Heart left ventricle (tissue), 16 donors: ENCODE data around the gene TAOK1. TPM values are rescaled to one million over a fixed set of nuclear protein-coding genes. Genes with fewer than 3 reads are reported as not detected.

Experiments
- ATAC-seq, 4 donors: fragments of 200-7000 bp; cut with Tn5 transposase; one replicate each; pipeline ENCODE4 v1.9.1; 2020 to 2022; ENCODE audit warnings: moderate library complexity in 4 of 4, mild to moderate bottlenecking in 3 of 4, moderate number of reproducible peaks in 1 of 4
- DNase-seq, 5 donors: peaks; one replicate each; pipeline ENCODE4 v3.0.0-alpha.2; 2020
- H3K27ac ChIP-seq, 12 donors: fragments of 200-600 bp; sonication (generic) in 4 of 12; one replicate each; pipeline versions ENCODE4 v1.5.0 to v1.8.0; 2016 to 2022; ENCODE audit warnings: mild to moderate bottlenecking in 2 of 12
- H3K27me3 ChIP-seq, 9 donors: fragments of 200-600 bp; sonication (generic) in 2 of 9; one replicate each; pipeline versions ENCODE4 v1.5.1 to v1.8.0; 2016 to 2022; ENCODE audit warnings: mild to moderate bottlenecking in 3 of 9
- H3K36me3 ChIP-seq, 9 donors: fragments of 200-600 bp; sonication (generic) in 2 of 9; one replicate each; pipeline versions ENCODE4 v1.5.0 to v1.8.0; 2018 to 2022; ENCODE audit warnings: mild to moderate bottlenecking in 2 of 9
- H3K4me1 ChIP-seq, 12 donors: fragments of 200-600 bp; sonication (generic) in 4 of 12; one replicate each; pipeline versions ENCODE4 v1.5.0 to v1.8.0; 2016 to 2022; ENCODE audit warnings: mild to moderate bottlenecking in 3 of 12
- H3K4me3 ChIP-seq, 12 donors: fragments of 200-600 bp; sonication (generic) in 4 of 12; one replicate each; pipeline versions ENCODE4 v1.5.0 to v1.8.0; 2017 to 2022; ENCODE audit warnings: mild to moderate bottlenecking in 9 of 12, moderate library complexity in 4 of 12
- H3K9me3 ChIP-seq, 12 donors: fragments of 200-600 bp; sonication (generic) in 4 of 12; one replicate each; pipeline versions ENCODE4 v1.5.0 to v1.8.0; 2016 to 2022; ENCODE audit warnings: mild to moderate bottlenecking in 1 of 12
- CTCF ChIP-seq, 12 donors: fragments of 200-600 bp; sonication (generic) in 4 of 12; IDR thresholded peaks; one replicate each; pipeline versions ENCODE4 v1.5.0 to v1.8.0; 2018 to 2022; ENCODE audit warnings: antibody characterized with exemption in 12 of 12, mild to moderate bottlenecking in 5 of 12
- POLR2A ChIP-seq, 2 donors: fragments of 450-650 bp; IDR thresholded peaks; one replicate each; pipeline ENCODE4 v1.6.1; 2017; ENCODE audit warnings: antibody characterized with exemption in 2 of 2, mild to moderate bottlenecking in 2 of 2, moderate library complexity in 2 of 2
- WGBS, 4 donors: extraction: QIAGEN DNeasy Blood & Tissue Kit in 2 of 4; methylation state at CpG; one replicate each; pipeline versions ENCODE4 v1.1.5 to v1.1.7; 2013 to 2018; 5-methylcytosine and 5-hydroxymethylcytosine counted together
- intact Hi-C, 10 donors: fragments of 100-400 bp; cut with DNase I; formaldehyde crosslinking; loops; one replicate each; pipeline versions ENCODE4 v1.11.1 to v1.14.2; 2022
- polyA plus RNA-seq, 2 donors: library from polyadenylated mRNA; stranded (reverse); fragments of 200-250 nt; gene quantifications; one replicate each; pipeline ENCODE4 v1.2.3, GENCODE V29; 2013
- total RNA-seq, 9 donors: library from RNA; depleted of rRNA in 2 of 9; stranded (reverse); fragments of >200 nt in 2 of 9; fragmentation: NEBNext Ultra II Directional in 3 of 9; extraction: Animal tissue kit (Norgen Biotek cat#: 25700) in 3 of 9; gene quantifications; one replicate each; pipeline versions ENCODE4 v1.1.0 to v1.2.4, GENCODE V29; 2016 to 2023
- donor health status: ischemic (EF 13 %, LVEDD 7.1; RV severe dilation, severe dysfunction).
- donor health status: healthy with polysubstance abuse.
- donor health status: DM: no; HTN: yes; CAD: no.
- donor health status: DM: no; HTN: no; CAD: no.
- donor health status: ischemic (EF 25% LVEDD 6.9; RV normal size, moderate dysfunction).
- donor health status: ischemic (EF 25% LVEDD 5.7; RV mildly dilated, moderate dysfunction).
- donor health status: healthy.
- donor health status: DM: yes; HTN: yes; CAD: no.
- donor health status: ischemic (EF 35%, LVEDD 5.7; RV mildly dilated, moderate dysfunction).
- donor health status: nonischemic (EF 11% LVEDD 7.7; RV severe dilation, severe dysfunction).
- donor health status: DM: yes; HTN: yes; CAD: no.
- donor health status: PGD.
- donor health status: ischemic (EF 29% LVEDD 5.4; RV normal size, mild dysfunction).
- donor health status: nonischemic (EF 23%, LVEDD 6.1; RV moderate dilation, normal function).

Gene TAOK1
- total and polyA plus RNA-seq, 11 donors, result 9.2 to 81.2 (median 59.0) TPM

- TF ChIP-seq POLR2A (IDR thresholded peaks at IDR 0.05) (no peak), CTCF (IDR thresholded peaks at IDR 0.05) (no peak)
- H3K9me3 ChIP-seq, result no peaks in the 10 kb centered on the region
- ATAC-seq (peak in 2 of 4 donors; percentile 52 to 69), DNase-seq (no peak)
- no peak overlapping the region for H3K4me3 ChIP-seq
- H3K27ac ChIP-seq, result peak overlapping the region in 3 of 12 donors; percentile 16 to 50 (median 47)
- WGBS, 4 donors, result 64 to 77% (median 64%) methylated on average over 7 of the region's 7 CpGs
- no peaks in the 10 kb centered on the region for H3K27me3 ChIP-seq
- peaks cover 0 to 33% (median 20%) of the 10 kb centered on the region in 12 donors for H3K4me1 ChIP-seq
- intact Hi-C loops, result loop anchor here in 1 of 10 donors (10.0 kb wide), 1 partner anchor 62 kb away; no protein-coding TSS in a partner anchor
- peaks cover 0 to 16% (median 0%) of the 10 kb centered on the region in 9 donors for H3K36me3 ChIP-seq
These were observed 22.8 kb downstream of the TAOK1 start for GRCh38 chr17:29412780-29413565.

GRCh38 chr17:29420128-29420527 lies 30.0 kb downstream of the TAOK1 start:
- TF ChIP-seq CTCF (IDR thresholded peaks at IDR 0.05), result no peak
- TF ChIP-seq POLR2A (IDR thresholded peaks at IDR 0.05), result no peak
- DNase-seq, result no peak
- H3K9me3 ChIP-seq, result no peaks in the 10 kb centered on the region
- no peak overlapping the region for H3K4me3 ChIP-seq
- H3K27me3 ChIP-seq, result no peaks in the 10 kb centered on the region
- intact Hi-C loops, result no loop called here
- H3K4me1 ChIP-seq, result peaks cover 0 to 10% (median 6%) of the 10 kb centered on the region in 12 donors
- 78 to 88% (median 82%) methylated on average over 6 of the region's 6 CpGs for WGBS, 4 donors
- H3K36me3 ChIP-seq, result peaks cover 0 to 49% (median 9%) of the 10 kb centered on the region in 9 donors
- ATAC-seq, result no peak
- H3K27ac ChIP-seq, result no peak overlapping the region

- H3K27me3 ChIP-seq, result no peaks in the 10 kb centered on the region
- H3K27ac ChIP-seq, result no peak overlapping the region
- DNase-seq (no peak), ATAC-seq (no peak)
- H3K36me3 ChIP-seq, result no peaks in the 10 kb centered on the region
- H3K4me1 ChIP-seq, result peaks cover 0 to 40% (median 21%) of the 10 kb centered on the region in 12 donors
- intact Hi-C loops, result no loop called here
- H3K9me3 ChIP-seq, result no peaks in the 10 kb centered on the region
- H3K4me3 ChIP-seq, result no peak overlapping the region
- 77 to 92% (median 87%) methylated on average over 4 of the region's 4 CpGs for WGBS, 4 donors
- TF ChIP-seq POLR2A (IDR thresholded peaks at IDR 0.05), result no peak
- no peak for TF ChIP-seq CTCF (IDR thresholded peaks at IDR 0.05)
These were observed 40.1 kb downstream of the TAOK1 start for GRCh38 chr17:29430275-29430674.

- WGBS, 4 donors, result 15 to 33% (median 26%) methylated on average over 4 of the region's 4 CpGs
These were observed 43.4 kb downstream of the TAOK1 start for GRCh38 chr17:29433541-29433940.

More at GRCh38 chr17:29433541-29433940, 43.4 kb downstream of the TAOK1 start:
- ATAC-seq (peak in 2 of 4 donors; percentile 43 to 48), DNase-seq (peak in 1 of 5 donors; percentile 20)
- Histone ChIP-seq H3K27me3 (no peaks in the 10 kb centered on the region), H3K9me3 (no peaks in the 10 kb centered on the region), H3K27ac (no peak overlapping the region), H3K36me3 (no peaks in the 10 kb centered on the region), H3K4me1 (peaks cover 0 to 35% (median 23%) of the 10 kb centered on the region in 12 donors), H3K4me3 (peak overlapping the region in 1 of 12 donors; percentile 8)
- TF ChIP-seq CTCF (IDR thresholded peaks at IDR 0.05) (no peak), POLR2A (IDR thresholded peaks at IDR 0.05) (no peak)
- intact Hi-C loops, result no loop called here
